Activated CD8-positive, alpha-beta T cell treated with anti-CD3 and anti-CD28 coated beads for 36 hours (primary cell): ENCODE results near the gene LARP4. TPM values are rescaled to one million over a fixed set of nuclear protein-coding genes. Genes with fewer than 3 reads are reported as not detected.

Experiments
- ATAC-seq: fragments of 200-7000 bp; cut with Tn5 transposase; one replicate; pipeline ENCODE4 v1.10.0; 2021; ENCODE audit warnings: mild to moderate bottlenecking, moderate library complexity
- CTCF ChIA-PET: fragments of 350-600 bp; sonication (Branson Sonifier 250); formaldehyde crosslinking; loops from one replicate; lab custom pipeline; 2021; ENCODE audit warnings: antibody characterized with exemption; lab: Charles Lee
- POLR2A ChIA-PET: fragments of 350-600 bp; sonication (Branson Sonifier 250); formaldehyde crosslinking; loops from one replicate; lab custom pipeline; 2021; ENCODE audit warnings: antibody characterized with exemption; lab: Charles Lee
- DNase-seq: peaks from one replicate; pipeline ENCODE4 v3.0.0-alpha.2; 2020
- H3K27ac Mint-ChIP-seq: one replicate; pipeline ENCODE4 v1.8.0; 2021; ENCODE audit warnings: mild to moderate bottlenecking, mixed read lengths
- H3K27me3 Mint-ChIP-seq: one replicate; pipeline ENCODE4 v1.8.0; 2021; ENCODE audit warnings: mixed read lengths
- H3K36me3 Mint-ChIP-seq: one replicate; pipeline ENCODE4 v1.8.0; 2021; ENCODE audit warnings: low read depth, mixed read lengths
- H3K4me1 Mint-ChIP-seq: one replicate; pipeline ENCODE4 v1.8.0; 2021; ENCODE audit warnings: low read depth, mixed read lengths
- H3K4me3 Mint-ChIP-seq: one replicate; pipeline ENCODE4 v1.8.0; 2021; ENCODE audit warnings: mild to moderate bottlenecking, moderate library complexity, mixed read lengths
- H3K9me3 Mint-ChIP-seq: one replicate; pipeline ENCODE4 v1.8.0; 2021; ENCODE audit warnings: mixed read lengths
- CTCF ChIP-seq: fragments of 200-600 bp; IDR thresholded peaks from one replicate; pipeline ENCODE4 v1.8.0; 2022; ENCODE audit warnings: antibody characterized with exemption, mild to moderate bottlenecking
- intact Hi-C: fragments of 100-400 bp; cut with micrococcal nuclease; formaldehyde crosslinking; loops from one replicate; pipeline ENCODE4 v1.10.0; 2022
- total RNA-seq, 2 experiments: library from RNA; stranded (reverse); gene quantifications; one replicate each; pipeline ENCODE4 v1.2.3, GENCODE V29; 2021

Gene LARP4
- total RNA-seq, 2 experiments from 2014 or later = 94.1 to 95.5 TPM

GRCh38 chr12:50390316-50390741 lies 10.4 kb upstream of the LARP4 start:
- Mint-ChIP-seq H3K27ac (no peak overlapping the region), H3K36me3 (no peaks in the 10 kb centered on the region), H3K4me1 (no peaks in the 10 kb centered on the region), H3K9me3 (no peaks in the 10 kb centered on the region), H3K27me3 (no peaks in the 10 kb centered on the region), H3K4me3 (no peak overlapping the region)
- ChIA-PET CTCF (no interaction called here), POLR2A (no interaction called here)
- no peak for TF ChIP-seq CTCF
- ATAC-seq = no peak
- no peak for DNase-seq
- intact Hi-C loops = no loop called here

- peaks cover 2% of the 10 kb centered on the region for H3K27me3 Mint-ChIP-seq
- POLR2A ChIA-PET = no interaction called here
- H3K4me1 Mint-ChIP-seq = peaks cover 1% of the 10 kb centered on the region
- H3K4me3 Mint-ChIP-seq = no peak overlapping the region
- no peaks in the 10 kb centered on the region for H3K36me3 Mint-ChIP-seq
- H3K27ac Mint-ChIP-seq = no peak overlapping the region
- H3K9me3 Mint-ChIP-seq = no peaks in the 10 kb centered on the region
- CTCF ChIA-PET = interaction anchor here (0.6 to 1.4 kb wide), 4 partner anchors 86 to 590 kb away, joined by 3 to 4 read pairs (median 4); partner anchors contain the start of gene DIP2B
- DNase-seq (no peak), ATAC-seq (no peak)
- intact Hi-C loops = no loop called here
- TF ChIP-seq CTCF = no peak
Measured at GRCh38 chr12:50394469-50395029, 6.1 kb upstream of the LARP4 start.

- CTCF ChIA-PET = no interaction called here
- intact Hi-C loops = no loop called here
- POLR2A ChIA-PET = no interaction called here
- H3K27me3 Mint-ChIP-seq = peaks cover 2% of the 10 kb centered on the region
- peaks cover 9% of the 10 kb centered on the region for H3K36me3 Mint-ChIP-seq
- TF ChIP-seq CTCF = no peak
- H3K9me3 Mint-ChIP-seq = no peaks in the 10 kb centered on the region
- no peak overlapping the region for H3K27ac Mint-ChIP-seq
- ATAC-seq (no peak), DNase-seq (no peak)
- H3K4me3 Mint-ChIP-seq = no peak overlapping the region
- H3K4me1 Mint-ChIP-seq = peaks cover 3% of the 10 kb centered on the region
Measured at GRCh38 chr12:50397117-50397650, 3.5 kb upstream of the LARP4 start.

GRCh38 chr12:50398931-50399330 lies 1.8 kb upstream of the LARP4 start:
- intact Hi-C loops = no loop called here
- no peak for ATAC-seq
- no peak overlapping the region for H3K4me3 Mint-ChIP-seq
- POLR2A ChIA-PET = no interaction called here
- DNase-seq = no peak
- no peaks in the 10 kb centered on the region for H3K9me3 Mint-ChIP-seq
- no peak overlapping the region for H3K27ac Mint-ChIP-seq
- TF ChIP-seq CTCF = no peak
- H3K27me3 Mint-ChIP-seq = peaks cover 2% of the 10 kb centered on the region
- peaks cover 19% of the 10 kb centered on the region for H3K36me3 Mint-ChIP-seq
- H3K4me1 Mint-ChIP-seq = peaks cover 14% of the 10 kb centered on the region
- CTCF ChIA-PET = no interaction called here

GRCh38 chr12:50400104-50400637 lies 514 bp upstream of the LARP4 start:
- Mint-ChIP-seq H3K4me3 (peak overlapping the region; percentile 97), H3K9me3 (no peaks in the 10 kb centered on the region), H3K27me3 (peaks cover 2% of the 10 kb centered on the region), H3K36me3 (peaks cover 23% of the 10 kb centered on the region), H3K4me1 (peaks cover 16% of the 10 kb centered on the region), H3K27ac (peak overlapping the region; percentile 98)
- ATAC-seq = no peak
- TF ChIP-seq CTCF = no peak
- DNase-seq = no peak
- CTCF ChIA-PET = interaction anchor here (0.7 kb wide), 1 partner anchor 380 kb away, joined by 3 read pairs; no protein-coding TSS in a partner anchor
- intact Hi-C loops = no loop called here
- POLR2A ChIA-PET = interaction anchor here (0.7 to 1.4 kb wide), 2 partner anchors 12 to 154 kb away, joined by 3 read pairs; no protein-coding TSS in a partner anchor
